IMR-90 (cell line): ENCODE results near the gene THRB. TPM values are rescaled to one million over a fixed set of nuclear protein-coding genes. Genes with fewer than 3 reads are reported as not detected.

ENCODE experiments used
- ATAC-seq: fragments of 200-7000 bp; cut with Tn5 transposase; 2 replicates; pipeline ENCODE4 v1.9.1; 2020; ENCODE audit warnings: low read depth, mild to moderate bottlenecking, moderate library complexity
- BruUV-seq: library from RNA; stranded (reverse); fragments of 400-500 nt; replicated peaks from 2 replicates; lab custom pipeline; 2021; lab: Mats Ljungman, UMichigan
- CTCF ChIA-PET: fragments of 300-600 bp; formaldehyde crosslinking; extraction: SDS; loops from one replicate; lab custom pipeline; 2021; ENCODE audit warnings: antibody characterized with exemption; lab: Yijun Ruan, JAX
- POLR2A ChIA-PET: fragments of 300-600 bp; sonication (Branson Sonifier 250); formaldehyde crosslinking; loops from one replicate; lab custom pipeline; 2022; ENCODE audit warnings: antibody characterized with exemption; ENCODE audit not compliant: unreplicated experiment; lab: Charles Lee
- DNase-seq: peaks from one replicate; pipeline ENCODE4 v3.0.0; 2013
- H2AFZ ChIP-seq: replicated peaks from 2 replicates; pipeline ENCODE3; 2013; ENCODE audit warnings: low read length, mild to moderate bottlenecking; ENCODE audit not compliant: poor library complexity
- H2AK5ac ChIP-seq: 2 replicates; pipeline ENCODE4 v1.6.1; 2013; ENCODE audit warnings: low read depth, low read length, inconsistent platforms
- H2AK9ac ChIP-seq: replicated peaks from 2 replicates; pipeline ENCODE3; 2013; ENCODE audit warnings: mild to moderate bottlenecking, low read depth, low read length, moderate library complexity; ENCODE audit not compliant: poor library complexity
- H2BK120ac ChIP-seq: 2 replicates; pipeline ENCODE4 v1.6.1; 2013; ENCODE audit warnings: low read depth, low read length, inconsistent platforms
- H2BK15ac ChIP-seq: 3 replicates; pipeline ENCODE4 v1.6.1; 2013; ENCODE audit warnings: low read depth, low read length, inconsistent platforms
- H2BK20ac ChIP-seq: 2 replicates; pipeline ENCODE4 v1.6.1; 2013; ENCODE audit warnings: low read depth, mild to moderate bottlenecking, inconsistent platforms, low read length, moderate library complexity
- H2BK5ac ChIP-seq: 2 replicates; pipeline ENCODE4 v1.6.1; 2013; ENCODE audit warnings: mild to moderate bottlenecking, low read depth, low read length, inconsistent platforms; ENCODE audit not compliant: poor library complexity, severe bottlenecking
- H3K14ac ChIP-seq: replicated peaks from 2 replicates; pipeline ENCODE4 v1.6.1; 2013; ENCODE audit warnings: low read depth, low read length, inconsistent platforms
- H3K18ac ChIP-seq: 2 replicates; pipeline ENCODE4 v1.6.1; 2013; ENCODE audit warnings: low read depth, low read length, control low read depth
- H3K23ac ChIP-seq: 2 replicates; pipeline ENCODE4 v1.6.1; 2013; ENCODE audit warnings: low read depth, low read length, inconsistent platforms
- H3K27ac ChIP-seq: 2 replicates; pipeline ENCODE4 v1.5.1; 2013; ENCODE audit warnings: mild to moderate bottlenecking, control low read depth, low read length; ENCODE audit not compliant: insufficient read depth
- H3K27me3 ChIP-seq: 2 replicates; pipeline ENCODE4 v1.6.1; 2013; ENCODE audit warnings: low read length; ENCODE audit not compliant: control insufficient read depth, insufficient read depth
- H3K36me3 ChIP-seq: 2 replicates; pipeline ENCODE4 v1.6.1; 2013; ENCODE audit warnings: low read length, mixed read lengths; ENCODE audit not compliant: control insufficient read depth, insufficient read depth
- H3K4ac ChIP-seq: 2 replicates; pipeline ENCODE4 v1.6.1; 2013; ENCODE audit warnings: low read depth, low read length, inconsistent platforms
- H3K4me1 ChIP-seq: 2 replicates; pipeline ENCODE4 v1.6.1; 2013; ENCODE audit warnings: low read length, mixed read lengths; ENCODE audit not compliant: control insufficient read depth, insufficient read depth
- H3K4me2 ChIP-seq: 2 replicates; pipeline ENCODE4 v1.6.1; 2013; ENCODE audit warnings: low read depth, mild to moderate bottlenecking, control low read depth, low read length, moderate library complexity
- H3K4me3 ChIP-seq: 2 replicates; pipeline ENCODE4 v1.5.1; 2013; ENCODE audit warnings: low read depth, mild to moderate bottlenecking, control low read depth, low read length, moderate library complexity; ENCODE audit not compliant: insufficient read depth
- H3K56ac ChIP-seq: 2 replicates; pipeline ENCODE4 v1.6.1; 2013; ENCODE audit warnings: low read length, inconsistent platforms; ENCODE audit not compliant: insufficient read depth; ENCODE audit errors: extremely low read depth
- H3K79me1 ChIP-seq, 2 experiments: 2 replicates each; pipeline ENCODE4 v1.6.1; 2013; ENCODE audit warnings: low read length in 2 of 2, inconsistent platforms in 1 of 2, low read depth in 1 of 2
- H3K9ac ChIP-seq: 2 replicates; pipeline ENCODE4 v1.6.1; 2013; ENCODE audit warnings: low read depth, low read length, control low read depth
- H3K9me1 ChIP-seq: 2 replicates; pipeline ENCODE4 v1.6.1; 2013; ENCODE audit warnings: low read length, inconsistent platforms; ENCODE audit not compliant: insufficient read depth
- H3K9me3 ChIP-seq: 2 replicates; pipeline ENCODE4 v1.6.1; 2013; ENCODE audit warnings: low read length; ENCODE audit not compliant: control insufficient read depth, insufficient read depth
- H4K20me1 ChIP-seq: 2 replicates; pipeline ENCODE4 v1.6.1; 2013; ENCODE audit warnings: low read length, inconsistent platforms; ENCODE audit not compliant: insufficient read depth
- H4K5ac ChIP-seq: 2 replicates; pipeline ENCODE4 v1.6.1; 2013; ENCODE audit warnings: mild to moderate bottlenecking, low read depth, low read length, control low read depth
- H4K8ac ChIP-seq, 2 experiments: 2 replicates each; pipeline ENCODE4 v1.6.1; 2013; ENCODE audit warnings: low read depth in 2 of 2, low read length in 2 of 2, control low read depth in 1 of 2, inconsistent platforms in 1 of 2
- H4K91ac ChIP-seq: 2 replicates; pipeline ENCODE4 v1.6.1; 2013; ENCODE audit warnings: low read depth, low read length, inconsistent platforms; ENCODE audit not compliant: insufficient read depth
- BHLHE40 ChIP-seq: fragments of 150-350 bp; IDR thresholded peaks from 2 replicates; pipeline ENCODE4 v1.6.1; 2016; ENCODE audit warnings: mild to moderate bottlenecking, low read depth, low read length
- ELK1 ChIP-seq: fragments of 150-350 bp; IDR thresholded peaks from 2 replicates; pipeline ENCODE4 v1.6.1; 2016; ENCODE audit warnings: low read depth, mild to moderate bottlenecking, low read length, moderate library complexity, borderline replicate concordance
- FOS ChIP-seq: fragments of 150-350 bp; IDR thresholded peaks from 2 replicates; pipeline ENCODE4 v1.6.1; 2016; ENCODE audit warnings: low read depth, low read length
- MAFK ChIP-seq: IDR thresholded peaks from 2 replicates; pipeline ENCODE4 v1.6.1; 2012; ENCODE audit warnings: low read depth, low read length, improper control_type of control experiment
- MAZ ChIP-seq: IDR thresholded peaks from 2 replicates; pipeline ENCODE4 v1.6.1; 2012; ENCODE audit warnings: low read depth, mild to moderate bottlenecking, low read length, improper control_type of control experiment, moderate library complexity, borderline replicate concordance
- MXI1 ChIP-seq: IDR thresholded peaks from 2 replicates; pipeline ENCODE4 v1.6.1; 2012; ENCODE audit warnings: low read depth, mild to moderate bottlenecking, low read length, moderate library complexity, borderline replicate concordance
- NFE2L2 ChIP-seq: fragments of 150-350 bp; IDR thresholded peaks from 2 replicates; pipeline ENCODE4 v1.6.1; 2016; ENCODE audit warnings: low read depth, mild to moderate bottlenecking, low read length
- POLR2A ChIP-seq: IDR thresholded peaks from 2 replicates; pipeline ENCODE4 v1.6.1; 2012; ENCODE audit warnings: mild to moderate bottlenecking, low read depth, low read length
- RAD21 ChIP-seq: IDR thresholded peaks from 2 replicates; pipeline ENCODE4 v1.6.1; 2012; ENCODE audit warnings: low read length, improper control_type of control experiment
- RCOR1 ChIP-seq: IDR thresholded peaks from 2 replicates; pipeline ENCODE4 v1.6.1; 2012; ENCODE audit warnings: mild to moderate bottlenecking, low read length, improper control_type of control experiment; ENCODE audit not compliant: insufficient replicate concordance
- WGBS, 2 experiments: methylation state at CpG; one replicate each; pipeline versions ENCODE4 v1.1.5 to v1.1.7; 2013; ENCODE audit warnings: missing lambda C conversion rate in 2 of 2; ENCODE audit not compliant: insufficient read length in 1 of 2; ENCODE audit errors: extremely low coverage in 2 of 2; 5-methylcytosine and 5-hydroxymethylcytosine counted together
- dilution Hi-C: fragments of 300-500 bp; cut with HindIII; formaldehyde crosslinking; loops from one replicate; pipeline ENCODE4 v1.14.3; 2018; ENCODE audit warnings: low sequenced_read_pairs; ENCODE audit not compliant: unreplicated experiment
- in situ Hi-C: fragments of 300-500 bp; cut with MboI; formaldehyde crosslinking; loops from 3 replicates; pipeline ENCODE4 v1.14.3; 2019; ENCODE audit warnings: low sequenced_read_pairs, inconsistent platforms, mixed read lengths
- intact Hi-C: fragments of 100-400 bp; cut with micrococcal nuclease; formaldehyde crosslinking; loops from 2 replicates; pipeline ENCODE4 v1.10.0; 2022
- polyA plus RNA-seq, 3 experiments: library from polyadenylated mRNA; depleted of rRNA; stranded (reverse); fragments of >200 nt; gene quantifications; 2 replicates each; pipeline ENCODE4 v1.2.3, GENCODE V29; 2012; ENCODE audit warnings: low replicate concordance in 1 of 3
- total RNA-seq: library from RNA; depleted of rRNA; stranded (reverse); fragments of >200 nt; gene quantifications from 2 replicates; pipeline ENCODE4 v1.2.3, GENCODE V29; 2012

Gene THRB
- total and polyA plus RNA-seq, 2 of the 4 experiments (the other 2 are of a cell fraction): under 0.01 TPM; not detected in 1

DNA sequence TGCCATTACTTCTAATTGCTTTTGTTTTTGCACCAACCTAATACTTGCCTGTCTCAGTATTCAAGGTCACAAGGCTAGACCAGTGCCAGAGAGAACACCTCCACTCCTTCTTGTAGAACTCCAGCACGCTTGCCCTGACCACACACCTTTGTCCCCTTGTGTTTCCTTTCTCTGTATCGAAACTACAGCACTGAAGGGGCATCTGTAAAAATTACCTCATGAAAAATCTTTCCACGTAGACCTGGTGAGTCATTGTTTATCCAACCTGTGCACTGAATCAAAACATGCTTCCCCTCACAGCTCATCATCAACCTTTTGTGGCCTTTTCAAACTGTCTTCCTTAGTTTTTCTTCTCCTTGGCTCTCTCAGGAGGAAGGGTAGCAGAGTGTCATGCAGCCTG, 259.5 kb downstream of the THRB start:
- no TSS peak for BruUV-seq
- Histone ChIP-seq H4K20me1 (no peaks in the 10 kb centered on the region; the same call in 1 of the 2 replicates), H3K23ac (no peak overlapping the region), H3K18ac (no peak overlapping the region), H3K9me3 (no peaks in the 10 kb centered on the region), H3K56ac (no peak overlapping the region), H3K4me1 (peaks cover 7% of the 10 kb centered on the region), H2BK120ac (no peak overlapping the region), H4K5ac (no peak overlapping the region), H3K4ac (no peak overlapping the region), H3K79me1 (no peaks in the 10 kb centered on the region), H3K9ac (no peak overlapping the region), H3K27me3 (peaks cover 30% of the 10 kb centered on the region), H2AK5ac (no peak overlapping the region), H4K8ac (no peak overlapping the region), H3K36me3 (no peaks in the 10 kb centered on the region), H3K27ac (no peak overlapping the region), H4K91ac (no peak overlapping the region), H2AK9ac (no peak overlapping the region), H3K9me1 (peaks cover 7% of the 10 kb centered on the region; the same call in 1 of the 2 replicates), H2BK20ac (no peak overlapping the region), H2BK15ac (no peak overlapping the region), H3K4me3 (no peak overlapping the region), H2BK5ac (no peak overlapping the region), H3K14ac (no peak overlapping the region), H3K4me2 (no peak overlapping the region), H2AFZ (no peak overlapping the region)
- 100% methylated on average over 2 of the region's 3 CpGs; no CpG with 5 or more reads in 1 of the 2 experiments for WGBS, 2 experiments
- intact Hi-C loops: loop anchor here (5.0 kb wide), 1 partner anchor 148 kb away; no protein-coding TSS in a partner anchor
- DNase-seq (peak; percentile 31), ATAC-seq (no peak)
- in situ Hi-C loops: loop anchor here (10.0 to 25.0 kb wide), 2 partner anchors 240 to 348 kb away; no protein-coding TSS in a partner anchor
- ChIA-PET CTCF (interaction anchor here (1.3 kb wide), 1 partner anchor 49 kb away, joined by 3 read pairs; no protein-coding TSS in a partner anchor), POLR2A (no interaction called here)
- dilution Hi-C loops: no loop called here
- TF ChIP-seq MAFK (no peak), NFE2L2 (no peak), FOS (no peak), MXI1 (no peak), BHLHE40 (no peak), RAD21 (no peak), MAZ (no peak), RCOR1 (no peak), ELK1 (no peak), POLR2A (no peak)
